Skeletal muscle satellite cell (primary cell): Measurements from ENCODE around the gene CYTH1.
"Not testable (repeated sequence)": the region's sequence is repeated elsewhere in the genome, so short reads cannot be mapped to it uniquely, and the experiment has no call there.

Experiments
- H3K27me3 ChIP-seq: 2 replicates; pipeline ENCODE4 v1.7.0; 2013; ENCODE audit warnings: low read length; ENCODE audit not compliant: control insufficient read depth, insufficient read depth
- H3K36me3 ChIP-seq: 2 replicates; pipeline ENCODE4 v1.7.0; 2013; ENCODE audit warnings: mild to moderate bottlenecking, control low read depth, low read length; ENCODE audit not compliant: insufficient read depth
- H3K4me1 ChIP-seq: 2 replicates; pipeline ENCODE4 v1.7.0; 2013; ENCODE audit warnings: low read length; ENCODE audit not compliant: control insufficient read depth, insufficient read depth
- H3K4me2 ChIP-seq: 2 replicates; pipeline ENCODE4 v1.7.0; 2013; ENCODE audit warnings: mild to moderate bottlenecking, low read length
- H3K4me3 ChIP-seq: 2 replicates; pipeline ENCODE4 v1.7.0; 2013; ENCODE audit warnings: low read length
- H3K9ac ChIP-seq: 2 replicates; pipeline ENCODE4 v1.7.0; 2013; ENCODE audit warnings: mild to moderate bottlenecking, low read depth, low read length, moderate library complexity
- H3K9me3 ChIP-seq: replicated peaks from 2 replicates; pipeline ENCODE4 v1.7.0; 2013; ENCODE audit warnings: mild to moderate bottlenecking, control low read depth, low read length

CYTH1 gene

DNA sequence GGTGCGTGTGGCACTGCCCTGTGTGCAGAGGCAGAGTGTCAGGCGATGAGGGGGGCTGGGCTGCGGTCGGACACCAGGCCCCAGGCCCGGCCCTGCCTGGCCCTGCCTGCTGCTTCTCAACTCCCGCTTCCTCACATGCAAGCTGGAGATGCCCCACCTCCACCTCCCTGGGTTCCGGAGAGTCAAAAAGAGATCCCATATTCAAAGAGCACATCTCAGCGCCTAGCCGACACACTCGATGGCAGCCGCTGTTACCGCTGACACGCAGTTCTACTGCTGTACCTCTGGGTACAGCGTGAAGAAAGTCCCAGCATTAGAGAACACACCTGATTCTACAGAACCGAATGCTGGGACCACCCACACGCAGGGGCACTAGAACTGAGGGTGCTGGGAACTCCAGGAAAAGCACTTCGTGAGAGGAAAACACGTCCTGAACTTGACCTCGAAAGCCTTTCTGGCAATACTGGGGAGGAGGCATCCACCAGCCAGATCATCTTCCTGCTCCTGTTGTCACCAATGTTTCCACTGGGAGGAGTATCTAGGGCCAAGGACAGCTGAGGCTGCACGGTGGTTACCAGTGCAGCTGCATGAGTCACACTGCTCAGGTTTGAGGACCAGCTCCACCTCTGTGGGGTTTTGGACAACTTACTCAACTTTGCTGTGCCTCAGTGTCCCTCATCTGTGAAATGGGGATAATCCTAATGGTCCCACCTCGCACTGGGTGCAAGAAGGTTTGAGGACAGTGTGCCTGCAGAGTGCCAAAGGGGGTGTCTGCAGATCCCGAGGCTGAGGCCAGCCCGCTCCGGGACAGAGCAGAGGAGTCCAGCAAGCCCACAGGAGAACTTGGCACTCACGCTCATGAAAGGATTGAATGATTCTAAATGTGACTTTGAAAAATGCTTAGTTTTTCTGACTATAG lies 104.5 kb downstream of the CYTH1 start:
- H3K9me3 ChIP-seq = no peaks in the 10 kb centered on the region
- no peak overlapping the region for H3K4me2 ChIP-seq
- no peak overlapping the region for H3K4me3 ChIP-seq
- H3K9ac ChIP-seq = no peak overlapping the region
- H3K27me3 ChIP-seq = no peaks in the 10 kb centered on the region
- H3K4me1 ChIP-seq = peaks cover 52% of the 10 kb centered on the region
- peaks cover 22% of the 10 kb centered on the region for H3K36me3 ChIP-seq

DNA sequence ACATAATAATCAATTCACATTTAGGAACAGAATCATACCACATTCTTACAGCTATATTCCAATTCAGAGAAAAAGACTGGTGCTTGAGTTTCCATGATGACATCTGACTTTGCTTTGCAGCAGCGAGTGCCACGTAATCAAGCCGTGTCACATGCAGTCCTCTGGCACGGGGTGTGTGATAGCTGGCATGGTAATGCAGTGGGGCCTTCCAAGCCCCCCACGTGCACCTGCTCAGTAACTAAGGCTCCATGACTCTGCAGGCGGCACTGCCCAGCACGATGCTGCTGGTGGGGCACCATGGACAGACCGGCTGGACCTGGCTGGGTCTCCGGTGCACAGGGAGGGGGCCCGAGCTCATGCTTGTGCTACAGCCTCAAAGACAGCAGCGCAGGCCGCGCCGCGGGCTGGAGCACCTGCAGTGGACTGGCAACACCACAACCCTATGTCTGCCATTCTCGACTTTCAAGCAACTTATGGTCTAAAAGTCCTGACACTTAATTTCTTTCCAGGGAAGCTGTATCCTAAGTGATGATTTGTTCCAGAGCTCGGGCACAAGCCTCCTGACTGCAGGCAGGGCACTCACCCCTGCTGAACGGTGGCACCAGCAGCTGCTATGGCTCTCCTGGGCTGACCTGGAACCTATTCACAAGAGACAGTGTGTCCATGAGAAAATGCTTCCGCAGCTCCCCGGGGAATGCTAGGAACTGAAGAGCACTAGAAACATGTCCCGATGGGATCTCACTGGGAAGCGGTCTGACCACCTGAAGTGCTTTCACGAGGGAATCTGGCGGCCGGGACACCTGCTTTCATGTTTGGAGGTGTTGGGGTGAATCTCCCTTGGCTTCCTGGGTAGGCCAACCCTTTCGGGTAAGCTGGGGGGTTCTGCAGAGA lies 105.4 kb downstream of the CYTH1 start:
- H3K4me2 ChIP-seq = no peak overlapping the region
- peaks cover 22% of the 10 kb centered on the region for H3K36me3 ChIP-seq
- H3K27me3 ChIP-seq = no peaks in the 10 kb centered on the region
- no peak overlapping the region for H3K4me3 ChIP-seq
- H3K9me3 ChIP-seq = no peaks in the 10 kb centered on the region
- peaks cover 60% of the 10 kb centered on the region for H3K4me1 ChIP-seq
- H3K9ac ChIP-seq = no peak overlapping the region

DNA sequence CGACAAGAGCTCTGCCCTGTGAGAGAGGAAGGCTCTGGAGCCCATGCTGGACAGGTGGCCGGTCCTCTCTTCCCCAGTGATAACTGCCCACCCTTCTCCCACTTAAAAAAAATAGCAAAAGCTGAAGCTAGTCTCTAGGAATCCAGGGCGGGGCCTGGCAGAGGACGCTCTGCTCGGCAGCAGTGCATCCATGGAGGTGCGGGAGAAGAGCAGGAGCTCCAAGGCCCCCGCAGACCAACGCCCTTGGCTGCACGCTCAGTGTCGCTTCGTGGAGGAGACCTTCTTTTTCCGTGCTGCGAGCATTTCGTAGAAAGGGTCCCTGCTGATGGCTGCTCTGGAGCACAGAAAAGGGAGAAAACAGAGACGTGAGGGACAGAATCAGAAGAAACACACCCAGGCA lies 106.2 kb downstream of the CYTH1 start:
- Histone ChIP-seq H3K4me3 (no peak overlapping the region), H3K9me3 (no peaks in the 10 kb centered on the region), H3K36me3 (peaks cover 22% of the 10 kb centered on the region), H3K4me1 (peaks cover 52% of the 10 kb centered on the region), H3K9ac (no peak overlapping the region), H3K4me2 (no peak overlapping the region), H3K27me3 (no peaks in the 10 kb centered on the region)

DNA sequence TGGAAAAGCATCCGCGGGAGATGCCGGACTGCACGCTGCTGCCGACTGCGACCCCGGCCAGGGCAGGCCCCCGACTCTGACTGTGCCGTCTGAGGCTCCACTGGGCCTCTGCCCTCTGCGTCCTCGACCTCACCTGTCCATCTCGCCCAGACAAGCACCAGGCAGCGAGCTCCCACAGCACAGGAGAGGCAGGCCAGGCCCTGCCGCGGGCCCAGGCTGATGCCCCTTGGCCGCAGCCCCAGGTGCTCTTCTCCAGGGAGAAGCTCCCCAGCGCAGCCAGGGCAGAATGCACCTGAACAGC lies 106.8 kb downstream of the CYTH1 start:
- H3K36me3 ChIP-seq = peaks cover 22% of the 10 kb centered on the region

DNA sequence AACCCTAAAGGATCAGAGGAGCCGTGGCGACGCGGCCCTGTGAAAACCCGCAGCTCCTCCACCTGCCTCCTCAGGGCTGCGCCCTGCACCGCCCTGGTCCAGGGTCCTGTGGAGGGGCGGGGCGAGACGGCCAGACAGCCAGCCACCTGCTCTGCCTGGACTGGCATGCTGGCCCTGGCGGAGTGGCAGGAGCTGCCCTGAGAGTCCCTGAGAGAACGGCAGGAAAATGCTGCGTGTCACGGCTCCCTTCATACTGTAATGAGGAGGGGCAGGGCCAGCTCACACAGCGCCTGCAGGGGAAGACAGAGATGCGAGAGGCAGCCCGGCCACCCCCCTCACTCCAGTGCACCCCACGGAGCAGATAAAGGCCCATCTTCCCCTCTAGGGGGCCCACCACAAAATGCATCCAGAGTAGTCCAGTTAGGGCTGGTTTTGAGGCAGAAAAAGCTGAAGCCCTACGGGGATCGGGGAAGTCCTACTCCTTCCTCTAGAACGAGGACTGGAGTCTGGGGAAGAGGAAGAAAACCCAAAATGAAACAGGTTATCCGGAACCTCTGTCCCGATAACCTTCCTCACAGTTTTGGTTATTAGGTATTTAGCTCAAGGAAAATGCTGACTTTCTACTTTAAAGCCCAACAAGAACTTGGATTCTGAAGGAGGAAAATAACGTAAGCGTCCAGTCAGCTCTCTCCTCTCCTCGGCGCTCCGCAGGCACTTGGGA lies 107.3 kb downstream of the CYTH1 start:
- no peak overlapping the region for H3K4me2 ChIP-seq
- peaks cover 41% of the 10 kb centered on the region for H3K4me1 ChIP-seq
- no peak overlapping the region for H3K4me3 ChIP-seq
- peaks cover 17% of the 10 kb centered on the region for H3K36me3 ChIP-seq
- no peaks in the 10 kb centered on the region for H3K27me3 ChIP-seq
- no peak overlapping the region for H3K9ac ChIP-seq
- H3K9me3 ChIP-seq = no peaks in the 10 kb centered on the region

More for the DNA sequence above, 106.8 kb downstream of the CYTH1 start:
- H3K4me3 ChIP-seq = no peak overlapping the region
- H3K9me3 ChIP-seq = no peaks in the 10 kb centered on the region
- no peak overlapping the region for H3K9ac ChIP-seq
- H3K4me2 ChIP-seq = no peak overlapping the region
- no peaks in the 10 kb centered on the region for H3K27me3 ChIP-seq
- H3K4me1 ChIP-seq = peaks cover 46% of the 10 kb centered on the region

DNA sequence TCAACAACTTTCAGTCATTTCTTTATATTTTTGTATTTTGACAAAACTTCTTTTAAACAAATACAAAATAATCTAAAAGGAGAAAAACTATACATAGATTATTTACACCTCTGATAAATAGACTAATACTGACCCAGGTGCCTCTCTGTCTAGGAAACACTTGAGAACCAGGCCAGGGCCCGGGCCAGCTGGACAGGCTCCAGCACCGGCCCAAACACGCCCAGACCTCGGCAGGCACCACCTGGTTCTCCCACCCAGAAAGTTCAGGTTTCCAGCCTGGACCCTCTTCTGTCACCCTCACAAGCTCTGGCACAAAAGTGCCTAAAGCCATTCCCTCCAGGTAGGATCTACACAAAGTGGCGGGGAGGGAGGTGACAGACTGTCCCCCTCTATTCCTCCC lies 107.9 kb downstream of the CYTH1 start:
- peaks cover 35% of the 10 kb centered on the region for H3K4me1 ChIP-seq
- no peak overlapping the region for H3K4me3 ChIP-seq
- H3K4me2 ChIP-seq = no peak overlapping the region
- H3K9ac ChIP-seq = no peak overlapping the region
- no peaks in the 10 kb centered on the region for H3K9me3 ChIP-seq
- H3K27me3 ChIP-seq = no peaks in the 10 kb centered on the region
- peaks cover 12% of the 10 kb centered on the region for H3K36me3 ChIP-seq

DNA sequence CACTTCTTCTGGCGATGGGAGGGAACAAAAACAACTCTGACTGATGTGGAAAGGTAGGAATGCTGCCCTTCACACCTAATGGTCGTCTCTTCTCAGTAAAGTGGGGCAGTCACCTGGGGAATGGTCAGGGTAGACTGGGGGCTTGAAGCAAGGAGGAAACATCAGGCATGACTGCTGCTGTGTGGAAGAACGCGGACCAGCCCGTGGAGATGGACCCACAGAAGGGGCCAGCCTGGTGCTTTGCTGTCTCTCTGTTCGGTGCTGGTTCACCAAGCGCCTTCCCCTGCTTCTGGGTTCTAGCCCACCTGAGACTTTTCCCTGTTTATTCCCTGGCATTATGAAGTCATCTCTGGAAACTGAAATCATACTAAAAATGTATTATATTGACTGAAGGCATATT lies 108.7 kb downstream of the CYTH1 start:
- Histone ChIP-seq H3K4me3 (no peak overlapping the region), H3K27me3 (no peaks in the 10 kb centered on the region), H3K9me3 (no peaks in the 10 kb centered on the region), H3K4me2 (peak overlapping the region; percentile 33), H3K4me1 (peaks cover 28% of the 10 kb centered on the region), H3K36me3 (peaks cover 6% of the 10 kb centered on the region), H3K9ac (peak overlapping the region; percentile 51)

DNA sequence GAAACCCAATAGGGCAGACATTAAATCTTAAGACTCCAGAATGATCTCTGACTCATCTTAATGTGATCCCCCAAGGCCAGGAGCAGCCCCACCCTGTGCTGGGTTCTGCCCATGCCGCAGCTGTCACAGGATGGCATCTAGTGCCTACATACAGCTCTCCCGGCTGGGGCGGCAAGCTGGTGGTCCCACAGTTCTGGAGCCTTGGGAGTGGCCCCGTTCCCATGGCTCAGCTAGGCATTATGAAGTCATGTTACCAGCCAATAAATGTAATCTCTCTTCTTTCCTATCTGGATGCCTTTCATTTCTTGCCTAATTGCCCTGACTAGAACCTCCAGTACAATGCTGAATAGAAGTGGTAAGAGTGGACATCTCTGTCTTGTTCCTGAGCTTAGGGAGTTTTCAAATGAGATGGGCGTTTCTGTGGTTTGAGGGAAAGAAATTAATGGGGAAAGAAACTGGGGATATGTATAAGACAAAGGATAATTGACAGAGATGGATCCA lies 109.2 kb downstream of the CYTH1 start:
- Histone ChIP-seq H3K27me3 (no peaks in the 10 kb centered on the region), H3K9ac (peak overlapping the region; percentile 51), H3K4me1 (peaks cover 27% of the 10 kb centered on the region), H3K4me3 (no peak overlapping the region), H3K9me3 (no peaks in the 10 kb centered on the region), H3K4me2 (peak overlapping the region; percentile 33), H3K36me3 (peaks cover 6% of the 10 kb centered on the region)

DNA sequence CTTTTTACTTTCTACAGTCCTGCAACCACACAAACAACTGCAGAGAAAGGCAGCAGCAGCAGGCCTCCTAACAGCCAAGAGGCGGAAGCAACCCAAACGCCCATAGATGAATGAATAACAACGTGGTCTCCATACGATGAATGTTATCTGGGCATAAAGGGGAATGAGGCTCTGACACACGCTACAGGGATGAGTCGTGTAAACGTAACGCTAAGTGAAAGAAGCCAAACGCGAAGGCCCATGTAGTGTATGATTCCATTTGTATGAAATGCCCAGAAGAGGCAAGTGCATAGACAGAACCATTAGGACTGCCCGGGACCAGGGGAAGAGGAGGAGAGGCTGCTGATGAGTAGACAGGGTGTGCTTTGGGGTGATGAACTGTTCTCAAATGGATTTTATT lies 110.1 kb downstream of the CYTH1 start:
- Histone ChIP-seq H3K4me2 (no peak overlapping the region), H3K27me3 (no peaks in the 10 kb centered on the region), H3K9me3 (no peaks in the 10 kb centered on the region), H3K4me1 (peaks cover 20% of the 10 kb centered on the region), H3K36me3 (peaks cover 6% of the 10 kb centered on the region), H3K9ac (no peak overlapping the region), H3K4me3 (no peak overlapping the region)

DNA sequence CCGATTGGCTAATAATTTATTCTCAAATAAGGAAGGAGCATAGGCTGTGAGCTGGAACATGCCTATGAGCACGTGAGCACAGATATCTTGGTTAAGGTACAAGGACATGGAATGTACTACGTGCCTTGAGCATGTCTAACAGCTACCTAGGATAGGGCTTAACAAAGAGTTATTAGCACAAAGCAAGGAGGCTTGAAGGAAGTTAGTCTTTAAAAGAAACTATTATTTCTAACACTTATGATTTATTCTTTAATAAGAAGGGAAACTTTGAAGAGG lies 110.4 kb downstream of the CYTH1 start:
- H3K9me3 ChIP-seq, H3K4me2 ChIP-seq, H3K27me3 ChIP-seq, H3K4me3 ChIP-seq, H3K36me3 ChIP-seq, H3K9ac ChIP-seq: not testable (repeated sequence)
- peaks cover 22% of the 10 kb centered on the region for H3K4me1 ChIP-seq
